PFSK-1 (cell line): Measurements from ENCODE around the gene LONP2.

Experiments used
- FOXP2 ChIP-seq: optimal IDR thresholded peaks from 2 replicates; pipeline ENCODE3; 2011; ENCODE audit warnings: borderline replicate concordance, control low read depth, inconsistent platforms; ENCODE audit not compliant: insufficient read depth; ENCODE audit errors: extremely low read length, extremely low read depth
- POLR2AphosphoS5 ChIP-seq: IDR thresholded peaks from 2 replicates; pipeline ENCODE4 v1.6.1; 2012; ENCODE audit warnings: low read depth, mild to moderate bottlenecking, control low read depth, low read length, moderate library complexity
- SIN3A ChIP-seq: IDR thresholded peaks from 2 replicates; pipeline ENCODE4 v1.6.1; 2012; ENCODE audit warnings: mild to moderate bottlenecking, low read length, moderate library complexity, borderline replicate concordance; ENCODE audit not compliant: insufficient read depth
- TAF1 ChIP-seq: IDR thresholded peaks from 2 replicates; pipeline ENCODE4 v1.6.1; 2012; ENCODE audit warnings: low read length, control low read depth, borderline replicate concordance; ENCODE audit not compliant: insufficient read depth
- TF ChIP-seq, protein P1 (sequence below), 2 experiments: IDR thresholded peaks; 2 replicates each; pipeline versions ENCODE4 v1.6.1 to v1.8.0; 2011 to 2012; ENCODE audit warnings: low read depth in 2 of 2, low read length in 2 of 2, control low read depth in 1 of 2, inconsistent platforms in 1 of 2, mild to moderate bottlenecking in 1 of 2, moderate library complexity in 1 of 2; ENCODE audit not compliant: insufficient read depth in 1 of 2

Gene LONP2

DNA sequence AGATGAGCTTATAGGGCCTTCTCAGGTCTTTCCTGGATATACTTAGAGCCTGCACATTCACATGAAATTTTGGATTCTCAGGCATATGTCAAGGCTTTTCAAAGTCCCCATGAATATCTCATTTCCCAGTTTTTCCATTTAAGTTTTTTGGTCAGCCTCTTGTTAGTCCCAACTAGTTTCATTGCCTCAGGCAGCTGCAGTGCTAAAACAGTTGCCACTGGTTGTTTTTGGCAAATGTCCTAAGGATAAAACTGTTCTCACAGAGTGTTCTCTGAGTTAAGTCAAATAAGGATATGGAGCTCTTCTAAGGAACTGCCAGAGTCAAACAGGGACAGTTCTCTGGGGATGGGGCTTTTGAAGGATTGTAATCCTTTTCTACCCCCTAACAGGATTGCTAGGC lies 43.1 kb downstream of the LONP2 start:
- TF ChIP-seq SIN3A (no peak), FOXP2 (no peak), POLR2AphosphoS5 (no peak), TAF1 (no peak)
- TF ChIP-seq, protein P1, sequence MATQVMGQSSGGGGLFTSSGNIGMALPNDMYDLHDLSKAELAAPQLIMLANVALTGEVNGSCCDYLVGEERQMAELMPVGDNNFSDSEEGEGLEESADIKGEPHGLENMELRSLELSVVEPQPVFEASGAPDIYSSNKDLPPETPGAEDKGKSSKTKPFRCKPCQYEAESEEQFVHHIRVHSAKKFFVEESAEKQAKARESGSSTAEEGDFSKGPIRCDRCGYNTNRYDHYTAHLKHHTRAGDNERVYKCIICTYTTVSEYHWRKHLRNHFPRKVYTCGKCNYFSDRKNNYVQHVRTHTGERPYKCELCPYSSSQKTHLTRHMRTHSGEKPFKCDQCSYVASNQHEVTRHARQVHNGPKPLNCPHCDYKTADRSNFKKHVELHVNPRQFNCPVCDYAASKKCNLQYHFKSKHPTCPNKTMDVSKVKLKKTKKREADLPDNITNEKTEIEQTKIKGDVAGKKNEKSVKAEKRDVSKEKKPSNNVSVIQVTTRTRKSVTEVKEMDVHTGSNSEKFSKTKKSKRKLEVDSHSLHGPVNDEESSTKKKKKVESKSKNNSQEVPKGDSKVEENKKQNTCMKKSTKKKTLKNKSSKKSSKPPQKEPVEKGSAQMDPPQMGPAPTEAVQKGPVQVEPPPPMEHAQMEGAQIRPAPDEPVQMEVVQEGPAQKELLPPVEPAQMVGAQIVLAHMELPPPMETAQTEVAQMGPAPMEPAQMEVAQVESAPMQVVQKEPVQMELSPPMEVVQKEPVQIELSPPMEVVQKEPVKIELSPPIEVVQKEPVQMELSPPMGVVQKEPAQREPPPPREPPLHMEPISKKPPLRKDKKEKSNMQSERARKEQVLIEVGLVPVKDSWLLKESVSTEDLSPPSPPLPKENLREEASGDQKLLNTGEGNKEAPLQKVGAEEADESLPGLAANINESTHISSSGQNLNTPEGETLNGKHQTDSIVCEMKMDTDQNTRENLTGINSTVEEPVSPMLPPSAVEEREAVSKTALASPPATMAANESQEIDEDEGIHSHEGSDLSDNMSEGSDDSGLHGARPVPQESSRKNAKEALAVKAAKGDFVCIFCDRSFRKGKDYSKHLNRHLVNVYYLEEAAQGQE (IDR thresholded peaks at IDR 0.05; ENCODE audit: insufficient read depth in 1 of 2, low read depth in 2 of 2, low read length in 2 of 2) = no peak

DNA sequence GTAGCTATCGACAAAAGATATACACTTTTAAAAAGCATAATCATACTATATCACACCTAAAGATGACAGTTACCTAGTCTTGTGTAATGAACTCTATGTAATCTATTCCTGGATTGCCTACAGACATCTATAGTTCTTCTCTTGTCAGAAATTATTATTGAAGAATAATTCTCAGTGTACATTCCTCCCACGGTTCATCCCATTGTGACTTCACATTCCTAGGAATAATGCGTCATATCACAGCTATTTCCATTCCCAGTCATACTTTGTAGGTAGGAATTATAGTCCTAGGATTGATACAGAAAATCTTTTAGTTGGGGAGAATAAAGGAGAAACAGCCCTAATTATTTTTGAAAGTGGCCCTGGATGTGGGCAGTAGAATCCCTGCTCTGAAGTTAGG lies 47.2 kb downstream of the LONP2 start:
- TF ChIP-seq FOXP2 (no peak), POLR2AphosphoS5 (no peak), SIN3A (no peak), TAF1 (no peak)
- TF ChIP-seq, protein P1 (IDR thresholded peaks at IDR 0.05; ENCODE audit: insufficient read depth in 1 of 2, low read depth in 2 of 2, low read length in 2 of 2) = no peak

- TF ChIP-seq, protein P1 (IDR thresholded peaks at IDR 0.05; ENCODE audit: insufficient read depth in 1 of 2, low read depth in 2 of 2, low read length in 2 of 2) = no peak
- TF ChIP-seq SIN3A (no peak), TAF1 (no peak), FOXP2 (no peak), POLR2AphosphoS5 (no peak)
Measured at GRCh38 chr16:48291754-48292153, 47.7 kb downstream of the LONP2 start.

- TF ChIP-seq TAF1 = no peak
- TF ChIP-seq SIN3A = no peak
- TF ChIP-seq POLR2AphosphoS5 = no peak
- TF ChIP-seq, protein P1 (IDR thresholded peaks at IDR 0.05; ENCODE audit: insufficient read depth in 1 of 2, low read depth in 2 of 2, low read length in 2 of 2) = no peak
- no peak for TF ChIP-seq FOXP2
Measured at GRCh38 chr16:48292452-48292851, 48.4 kb downstream of the LONP2 start.

GRCh38 chr16:48294724-48295123 lies 50.6 kb downstream of the LONP2 start:
- no peak for TF ChIP-seq TAF1
- TF ChIP-seq, protein P1 (IDR thresholded peaks at IDR 0.05; ENCODE audit: insufficient read depth in 1 of 2, low read depth in 2 of 2, low read length in 2 of 2) = no peak
- TF ChIP-seq SIN3A = no peak
- no peak for TF ChIP-seq POLR2AphosphoS5
- TF ChIP-seq FOXP2 = no peak
